Renal cortex interstitium (tissue), 11 donors: ENCODE results near the gene NMT2. TPM values are rescaled to one million over a fixed set of nuclear protein-coding genes. Genes with fewer than 3 reads are reported as not detected.

Experiments used
- DNase-seq, 11 donors: peaks; one replicate each; pipeline ENCODE4 v3.0.0-alpha.2; 2013; ENCODE audit warnings: low read depth in 9 of 11, low spot score in 4 of 11; ENCODE audit errors: extremely low read depth in 1 of 11
- polyA plus RNA-seq, 3 donors: library from polyadenylated mRNA; unstranded; fragments of 120-200 nt; gene quantifications; one replicate each; pipeline ENCODE4 v1.2.1, GENCODE V29; 2013; ENCODE audit not compliant: insufficient read length in 3 of 3

The NMT2 gene
- polyA plus RNA-seq, 3 donors = 30.2 to 40.1 (median 35.4) TPM

GRCh38 chr10:15120523-15120922 is 48.0 kb downstream of the NMT2 start:
- no peak for DNase-seq

- no peak for DNase-seq
Measured at GRCh38 chr10:15118615-15119014, 49.9 kb downstream of the NMT2 start.

GRCh38 chr10:15116225-15116624 is 52.3 kb downstream of the NMT2 start:
- no peak for DNase-seq

- DNase-seq = no peak
Measured at GRCh38 chr10:15113766-15114165, 54.7 kb downstream of the NMT2 start.

GRCh38 chr10:15112657-15113056 is 55.8 kb downstream of the NMT2 start:
- no peak for DNase-seq

- DNase-seq = peak in 9 of 11 donors; percentile 45 to 66 (median 61)
Measured at GRCh38 chr10:15106352-15107013, 62.0 kb downstream of the NMT2 start.

- no peak for DNase-seq
Measured at GRCh38 chr10:15103513-15103912, 65.0 kb downstream of the NMT2 start.

GRCh38 chr10:15099886-15100285 is 68.6 kb downstream of the NMT2 start:
- no peak for DNase-seq

GRCh38 chr10:15097011-15097812 is 71.3 kb downstream of the NMT2 start, which contains the start of gene RPP38:
TSS of gene RPP38 (plus strand) at chr10:15097355. CDS start at chr10:15103315, 5,960 bp downstream.
- DNase-seq = peak; percentile 86 to 96 (median 93)

- DNase-seq = no peak
Measured at GRCh38 chr10:15096661-15097010, 71.9 kb downstream of the NMT2 start.

- no peak for DNase-seq
Measured at GRCh38 chr10:15092855-15093408, 75.6 kb downstream of the NMT2 start.

- DNase-seq = no peak
Measured at GRCh38 chr10:15091418-15091817, 77.1 kb downstream of the NMT2 start.

- peak; percentile 45 to 86 (median 73) for DNase-seq
Measured at GRCh38 chr10:15088428-15089261, 79.8 kb downstream of the NMT2 start, which contains the start of gene ACBD7. TSS of gene ACBD7 (minus strand) at chr10:15088776. CDS start at chr10:15088728, 48 bp downstream.

- peak; percentile 45 to 90 (median 68) for DNase-seq
Measured at GRCh38 chr10:15084502-15084922, 84.0 kb downstream of the NMT2 start.

GRCh38 chr10:15083674-15084501 is 84.6 kb downstream of the NMT2 start:
- DNase-seq = no peak

GRCh38 chr10:15075421-15075820 is 93.1 kb downstream of the NMT2 start:
- DNase-seq = no peak

- DNase-seq = no peak
Measured at GRCh38 chr10:15072358-15072757, 96.1 kb downstream of the NMT2 start.

- DNase-seq = no peak
Measured at GRCh38 chr10:15069230-15069629, 99.3 kb downstream of the NMT2 start.
